Caki2 (cell line): ENCODE results near the gene DHX32. TPM values are rescaled to one million over a fixed set of nuclear protein-coding genes. Genes with fewer than 3 reads are reported as not detected.

ENCODE experiments used
- DNase-seq: peaks from one replicate; pipeline ENCODE4 v3.0.0-alpha.2; 2015; ENCODE audit warnings: low read depth
- in situ Hi-C: cut with HindIII; loops from 2 replicates; pipeline ENCODE4 v1.10.0; 2016; ENCODE audit warnings: low sequenced_read_pairs, low pct_unique_long_range_greater_than_20kb, mixed read lengths
- total RNA-seq: library from RNA; depleted of rRNA; stranded (reverse); fragments of >200 nt; shearing (Covaris generic); gene quantifications from 2 replicates; pipeline ENCODE4 v1.2.3, GENCODE V29; 2014; ENCODE audit warnings: low replicate concordance; rRNA removed

DHX32 gene
- total RNA-seq, 1 experiment from 2014 or later, result 48.9 TPM

GRCh38 chr10:125792342-125793300, 88.5 kb downstream of the DHX32 start:
- no peak for DNase-seq
- in situ Hi-C loops, result no loop called here

DNA sequence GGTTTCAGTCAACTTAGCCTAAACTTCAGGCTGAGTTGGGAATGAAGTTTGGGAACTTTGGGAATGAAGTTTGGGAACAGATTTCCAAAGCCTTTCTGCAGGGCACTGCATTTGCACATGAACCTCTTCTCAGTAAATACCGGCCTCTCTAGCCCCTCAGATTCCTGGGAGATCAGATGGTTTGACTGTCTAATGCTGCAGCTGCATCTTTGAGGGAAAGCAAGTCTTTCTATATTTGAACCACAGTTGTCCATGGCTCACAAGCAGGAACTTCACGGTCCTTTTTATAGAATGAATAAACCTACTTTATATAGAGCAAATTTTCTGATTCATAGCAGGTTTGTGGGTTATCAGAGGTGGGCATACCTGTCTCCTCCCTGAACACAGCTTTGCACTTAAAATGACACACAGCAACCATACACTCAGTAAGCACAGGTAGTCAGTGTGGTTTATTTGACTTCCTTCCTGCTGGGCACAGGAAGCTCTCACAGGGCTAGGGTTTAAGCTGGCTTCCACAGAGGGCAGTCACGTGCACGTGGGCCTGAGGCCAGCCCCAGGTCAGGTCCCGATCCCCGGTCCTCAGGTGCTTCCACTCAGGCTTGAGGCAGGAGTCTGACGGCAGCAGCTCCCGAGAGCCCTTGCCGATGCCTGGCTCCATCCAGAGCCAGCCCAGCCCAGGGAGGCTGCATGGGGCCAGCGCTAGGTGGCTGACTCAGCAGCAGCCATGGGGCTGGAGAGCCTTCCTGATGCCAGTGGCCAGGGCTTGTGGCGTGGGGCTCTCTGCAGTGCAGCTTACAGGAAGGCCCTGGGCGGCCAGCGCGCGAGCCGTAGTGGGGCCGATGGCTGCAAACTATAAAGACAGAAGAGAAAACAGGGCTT, 92.7 kb downstream of the DHX32 start:
- no peak for DNase-seq
- in situ Hi-C loops, result no loop called here

Other genes with a start within 250 kb of the DHX32 start
- not detected in 2 replicates for gene TEX36, start 198.1 kb downstream of the DHX32 start, total RNA-seq
- gene EDRF1, start 161.6 kb downstream of the DHX32 start, total RNA-seq, result 11.0 and 11.6 TPM in 2 replicates
- gene MMP21, start 105.5 kb downstream of the DHX32 start, total RNA-seq, result not detected in 2 replicates
- 78.1 and 118 TPM in 2 replicates for gene UROS, start 58.0 kb downstream of the DHX32 start, total RNA-seq
- gene BCCIP, start 57.7 kb downstream of the DHX32 start, total RNA-seq, result 52.0 and 71.8 TPM in 2 replicates
- gene FANK1, start 15.3 kb upstream of the DHX32 start, total RNA-seq, result 6.8 and 8.5 TPM in 2 replicates